Ishikawa (cell line): ENCODE results near the gene PPP4R3B.

Experiments
- CEBPB ChIP-seq: IDR thresholded peaks from 2 replicates; pipeline ENCODE4 v1.6.1; 2012
- CREB1 ChIP-seq: IDR thresholded peaks from 2 replicates; pipeline ENCODE4 v1.6.1; 2012; ENCODE audit warnings: low read depth
- EGR1 ChIP-seq: IDR thresholded peaks from 2 replicates; pipeline ENCODE4 v1.6.1; 2012
- EP300 ChIP-seq: IDR thresholded peaks from 2 replicates; pipeline ENCODE4 v1.6.1; 2012; ENCODE audit warnings: borderline replicate concordance
- FOXM1 ChIP-seq: IDR thresholded peaks from 2 replicates; pipeline ENCODE4 v1.6.1; 2012; ENCODE audit warnings: low read depth, borderline replicate concordance
- NFIC ChIP-seq: IDR thresholded peaks from 2 replicates; pipeline ENCODE4 v1.6.1; 2012
- RAD21 ChIP-seq: IDR thresholded peaks from 2 replicates; pipeline ENCODE4 v1.6.1; 2012; ENCODE audit warnings: low read depth
- REST ChIP-seq: IDR thresholded peaks from 2 replicates; pipeline ENCODE4 v1.6.1; 2012; ENCODE audit warnings: low read depth, mild to moderate bottlenecking
- TAF1 ChIP-seq: IDR thresholded peaks from 2 replicates; pipeline ENCODE4 v1.6.1; 2012; ENCODE audit warnings: low read depth, mild to moderate bottlenecking
- TCF12 ChIP-seq: IDR thresholded peaks from 2 replicates; pipeline ENCODE4 v1.6.1; 2012; ENCODE audit warnings: low read depth
- TEAD4 ChIP-seq: IDR thresholded peaks from 2 replicates; pipeline ENCODE4 v1.6.1; 2012
- USF1 ChIP-seq: IDR thresholded peaks from 2 replicates; pipeline ENCODE4 v1.6.1; 2012
- YY1 ChIP-seq: IDR thresholded peaks from 2 replicates; pipeline ENCODE4 v1.6.1; 2012; ENCODE audit warnings: low read depth
- ZBTB7A ChIP-seq: IDR thresholded peaks from 2 replicates; pipeline ENCODE4 v1.6.1; 2012; ENCODE audit warnings: low read depth
- TF ChIP-seq, protein P1 (sequence below): IDR thresholded peaks from 2 replicates; pipeline ENCODE4 v1.6.1; 2012

The PPP4R3B gene

DNA sequence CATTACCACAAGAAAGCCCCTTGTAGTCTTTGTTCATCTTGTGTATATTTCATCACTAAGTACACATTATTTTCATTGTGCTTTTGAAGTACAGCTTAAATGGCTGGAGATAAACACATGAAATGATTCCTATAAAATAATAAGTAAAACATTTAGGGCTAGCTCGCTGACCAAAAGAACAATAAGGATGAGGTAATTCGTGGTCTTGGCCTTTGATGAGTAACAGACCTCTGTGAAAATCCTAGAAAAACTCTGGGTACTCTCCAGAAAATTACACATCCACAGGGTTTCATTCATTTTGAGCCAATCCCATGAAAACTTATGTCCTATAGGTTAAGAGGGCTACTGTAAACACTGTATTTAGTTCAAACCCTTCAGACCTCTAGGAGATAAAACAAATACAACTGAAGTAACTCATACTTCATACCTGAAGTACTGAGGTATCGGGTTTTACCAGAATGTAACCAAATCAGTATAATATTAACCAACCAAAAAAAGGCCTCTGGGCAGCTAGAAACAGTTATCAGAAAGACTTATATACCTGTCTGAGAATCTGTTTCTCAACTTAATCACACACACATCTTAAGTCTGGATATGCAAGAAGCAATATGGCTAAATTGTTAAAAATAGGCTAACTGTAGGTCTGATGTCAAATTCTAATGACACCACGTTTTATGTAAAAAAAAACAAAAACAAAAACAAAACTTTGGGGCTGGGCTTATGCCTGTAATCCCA, 66.9 kb downstream of the PPP4R3B start:
- TF ChIP-seq CREB1 (no peak), REST (no peak), RAD21 (no peak), EP300 (no peak), FOXM1 (no peak), ZBTB7A (no peak), TCF12 (no peak), CEBPB (no peak), NFIC (no peak)

DNA sequence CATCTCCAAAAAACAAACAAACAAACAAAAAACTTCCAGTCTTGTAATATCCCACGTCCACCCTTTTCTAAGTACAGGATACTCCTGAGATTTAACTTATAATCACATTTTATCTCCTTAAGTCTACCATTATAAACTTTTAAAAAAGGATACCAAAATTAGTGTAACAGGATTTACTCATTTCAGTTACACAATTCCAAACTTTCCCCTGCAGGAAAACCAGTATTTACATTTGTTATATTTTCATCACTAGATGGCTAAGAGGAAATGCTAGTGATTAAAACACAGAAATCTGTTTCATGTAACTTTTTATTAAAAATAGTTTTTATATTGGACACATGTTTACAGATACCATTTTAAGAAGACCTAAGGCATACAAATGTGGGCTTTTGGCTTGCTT, 70.4 kb downstream of the PPP4R3B start:
- no peak for TF ChIP-seq EP300
- TF ChIP-seq TCF12, result no peak
- TF ChIP-seq RAD21, result no peak
- TF ChIP-seq REST, result no peak
- TF ChIP-seq EGR1, result no peak
- no peak for TF ChIP-seq CREB1
- TF ChIP-seq TEAD4, result no peak
- TF ChIP-seq YY1, result no peak
- no peak for TF ChIP-seq TAF1
- TF ChIP-seq USF1, result no peak
- TF ChIP-seq, protein P1, sequence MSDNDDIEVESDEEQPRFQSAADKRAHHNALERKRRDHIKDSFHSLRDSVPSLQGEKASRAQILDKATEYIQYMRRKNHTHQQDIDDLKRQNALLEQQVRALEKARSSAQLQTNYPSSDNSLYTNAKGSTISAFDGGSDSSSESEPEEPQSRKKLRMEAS, result no peak
- no peak for TF ChIP-seq ZBTB7A
- no peak for TF ChIP-seq FOXM1
- no peak for TF ChIP-seq CEBPB
- no peak for TF ChIP-seq NFIC

GRCh38 chr2:55530539-55531081, 86.8 kb downstream of the PPP4R3B start:
- TF ChIP-seq CREB1 (no peak), TAF1 (no peak), USF1 (no peak), REST (no peak), EGR1 (no peak), FOXM1 (no peak), YY1 (no peak)

GRCh38 chr2:55526174-55526573, 91.2 kb downstream of the PPP4R3B start:
- TF ChIP-seq NFIC, result no peak
- TF ChIP-seq REST, result no peak
- TF ChIP-seq YY1, result no peak
- TF ChIP-seq, protein P1, result no peak
- TF ChIP-seq TAF1, result no peak
- TF ChIP-seq TEAD4, result no peak
- no peak for TF ChIP-seq CREB1
- TF ChIP-seq TCF12, result no peak
- TF ChIP-seq USF1, result no peak
- TF ChIP-seq EGR1, result no peak
- TF ChIP-seq CEBPB, result no peak
- no peak for TF ChIP-seq ZBTB7A
- no peak for TF ChIP-seq FOXM1
